A549 (cell line): Measurements from ENCODE around the gene EXOSC3.

Source experiments
- CHD4 ChIP-seq: fragments of 200-600 bp; sonication (generic); IDR thresholded peaks from 2 replicates; pipeline ENCODE4 v1.6.1; 2016; ENCODE audit warnings: antibody characterized with exemption, mild to moderate bottlenecking, borderline replicate concordance
- CTCF ChIP-seq: fragments of >200 bp; sonication (Bioruptor Twin); formaldehyde crosslinking; IDR thresholded peaks from 3 replicates; pipeline ENCODE4 v1.5.1; 2016
- MAFK ChIP-seq: fragments of 450-650 bp; IDR thresholded peaks from 2 replicates; pipeline ENCODE4 v1.6.1; 2014; ENCODE audit not compliant: partially characterized antibody
- NPAS2 ChIP-seq: fragments of 250-450 bp; sonication (Bioruptor Pico); IDR thresholded peaks from 2 replicates; pipeline ENCODE4 v1.8.0; 2022; ENCODE audit warnings: mild to moderate bottlenecking, moderate library complexity, borderline replicate concordance
- POLR2A ChIP-seq: IDR thresholded peaks from 2 replicates; pipeline ENCODE4 v1.6.1; 2012; ENCODE audit warnings: mild to moderate bottlenecking, low read length
- RAD21 ChIP-seq, 2 experiments: fragments of >200 bp in 1 of 2; sonication (Bioruptor Twin) in 1 of 2; formaldehyde crosslinking in 1 of 2; IDR thresholded peaks in 1 of 2; conservative IDR thresholded peaks in 1 of 2; 2 replicates in 1 of 2; 3 replicates in 1 of 2; pipeline ENCODE4 v1.6.1; 2012 to 2018; ENCODE audit warnings: inconsistent platforms in 1 of 2
- REST ChIP-seq: fragments of 200-600 bp; sonication (generic); IDR thresholded peaks from 2 replicates; pipeline ENCODE4 v1.6.1; 2016; ENCODE audit warnings: antibody characterized with exemption, mild to moderate bottlenecking, moderate library complexity
- TP53 ChIP-seq: fragments of 250-450 bp; sonication (Bioruptor Pico); IDR thresholded peaks from 2 replicates; pipeline ENCODE4 v1.5.0; 2021; ENCODE audit warnings: mild to moderate bottlenecking, moderate library complexity
- ZFP36 ChIP-seq: fragments of 450-650 bp; IDR thresholded peaks from 2 replicates; pipeline ENCODE4 v1.6.1; 2014; ENCODE audit warnings: borderline replicate concordance; ENCODE audit not compliant: partially characterized antibody
- TF ChIP-seq, protein P1 (sequence below): fragments of 450-650 bp; IDR thresholded peaks from 2 replicates; pipeline ENCODE4 v1.6.1; 2014; ENCODE audit warnings: antibody characterized with exemption

- TF ChIP-seq CTCF = no peak
- no peak for TF ChIP-seq RAD21 (conservative IDR thresholded peaks at IDR 0.05 in 1 of 2, IDR thresholded peaks at IDR 0.05 in 1 of 2)
- no peak for TF ChIP-seq CHD4
- no peak for TF ChIP-seq REST
- no peak for TF ChIP-seq POLR2A
- no peak for TF ChIP-seq TP53 (CRISPR knock-in tag)
- no peak for TF ChIP-seq MAFK
- no peak for TF ChIP-seq NPAS2 (CRISPR knock-in tag)
- TF ChIP-seq, protein P1, sequence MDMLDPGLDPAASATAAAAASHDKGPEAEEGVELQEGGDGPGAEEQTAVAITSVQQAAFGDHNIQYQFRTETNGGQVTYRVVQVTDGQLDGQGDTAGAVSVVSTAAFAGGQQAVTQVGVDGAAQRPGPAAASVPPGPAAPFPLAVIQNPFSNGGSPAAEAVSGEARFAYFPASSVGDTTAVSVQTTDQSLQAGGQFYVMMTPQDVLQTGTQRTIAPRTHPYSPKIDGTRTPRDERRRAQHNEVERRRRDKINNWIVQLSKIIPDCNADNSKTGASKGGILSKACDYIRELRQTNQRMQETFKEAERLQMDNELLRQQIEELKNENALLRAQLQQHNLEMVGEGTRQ = no peak
- no peak for TF ChIP-seq ZFP36
These were observed 35.3 kb upstream of the EXOSC3 start for GRCh38 chr9:37820142-37820541.
